H9 (cell line): ENCODE measurements around the gene CLCN5. TPM values are rescaled to one million over a fixed set of nuclear protein-coding genes. Genes with fewer than 3 reads are reported as not detected.

ENCODE experiments used
- DNase-seq: peaks from one replicate; pipeline ENCODE4 v3.0.0-alpha.2; 2017
- H2AFZ ChIP-seq: one replicate; pipeline ENCODE4 v1.6.1; 2013; ENCODE audit warnings: mild to moderate bottlenecking, low read length, control low read depth, moderate library complexity
- H2AK5ac ChIP-seq: 2 replicates; pipeline ENCODE4 v1.6.1; 2013; ENCODE audit warnings: low read length, control low read depth, mixed read lengths; ENCODE audit not compliant: insufficient read length
- H2BK120ac ChIP-seq: one replicate; pipeline ENCODE4 v1.6.1; 2013; ENCODE audit warnings: low read depth, mild to moderate bottlenecking, low read length, control low read depth, inconsistent platforms; ENCODE audit not compliant: poor library complexity, severe bottlenecking
- H2BK12ac ChIP-seq: 2 replicates; pipeline ENCODE4 v1.6.1; 2013; ENCODE audit warnings: low read length, control low read depth, mixed read lengths, low read depth; ENCODE audit not compliant: insufficient read length
- H2BK15ac ChIP-seq: 2 replicates; pipeline ENCODE4 v1.6.1; 2013; ENCODE audit warnings: low read depth, low read length, control low read depth
- H2BK20ac ChIP-seq: one replicate; pipeline ENCODE4 v1.6.1; 2013; ENCODE audit warnings: low read depth, mild to moderate bottlenecking, low read length, control low read depth, inconsistent platforms; ENCODE audit not compliant: poor library complexity, severe bottlenecking
- H2BK5ac ChIP-seq: 2 replicates; pipeline ENCODE4 v1.6.1; 2013; ENCODE audit warnings: low read length, control low read depth, mixed read lengths; ENCODE audit not compliant: insufficient read length
- H3K14ac ChIP-seq: 2 replicates; pipeline ENCODE4 v1.6.1; 2013; ENCODE audit warnings: low read length, control low read depth; ENCODE audit not compliant: insufficient read depth
- H3K18ac ChIP-seq: 2 replicates; pipeline ENCODE4 v1.6.1; 2013; ENCODE audit warnings: low read depth, mild to moderate bottlenecking, mixed read lengths, low read length, control low read depth; ENCODE audit not compliant: insufficient read length
- H3K23ac ChIP-seq: 2 replicates; pipeline ENCODE4 v1.6.1; 2013; ENCODE audit warnings: low read length, control low read depth, mixed read lengths, low read depth; ENCODE audit not compliant: insufficient read length
- H3K23me2 ChIP-seq: 2 replicates; pipeline ENCODE4 v1.6.1; 2013; ENCODE audit warnings: low read depth, mild to moderate bottlenecking, mixed read lengths, low read length, control low read depth; ENCODE audit not compliant: insufficient read length, poor library complexity, severe bottlenecking
- H3K27ac ChIP-seq: 2 replicates; pipeline ENCODE4 v1.5.1; 2013; ENCODE audit warnings: low read length, control low read depth, mixed read lengths, low read depth; ENCODE audit not compliant: insufficient read length
- H3K27me3 ChIP-seq: 2 replicates; pipeline ENCODE4 v1.6.1; 2013; ENCODE audit warnings: low read length, control low read depth, inconsistent platforms; ENCODE audit not compliant: insufficient read depth
- H3K4ac ChIP-seq: 2 replicates; pipeline ENCODE4 v1.6.1; 2013; ENCODE audit warnings: low read depth, mild to moderate bottlenecking, control low read depth, inconsistent platforms, low read length, moderate library complexity
- H3K4me1 ChIP-seq: 2 replicates; pipeline ENCODE4 v1.6.1; 2013; ENCODE audit warnings: low read length, control low read depth, inconsistent platforms; ENCODE audit not compliant: insufficient read depth
- H3K4me2 ChIP-seq: 2 replicates; pipeline ENCODE4 v1.6.1; 2013; ENCODE audit warnings: low read length, control low read depth, mixed read lengths; ENCODE audit not compliant: insufficient read length, insufficient read depth
- H3K56ac ChIP-seq: 2 replicates; pipeline ENCODE4 v1.6.1; 2013; ENCODE audit warnings: low read depth, mild to moderate bottlenecking, mixed read lengths, low read length, control low read depth; ENCODE audit not compliant: insufficient read length
- H3K79me1 ChIP-seq: 2 replicates; pipeline ENCODE4 v1.6.1; 2013; ENCODE audit warnings: low read depth, mild to moderate bottlenecking, moderate library complexity, low read length, control low read depth, inconsistent platforms; ENCODE audit not compliant: insufficient read depth, poor library complexity, severe bottlenecking
- H3K79me2 ChIP-seq: 2 replicates; pipeline ENCODE4 v1.6.1; 2013; ENCODE audit warnings: low read length, control low read depth, inconsistent platforms; ENCODE audit not compliant: insufficient read depth
- H3K9ac ChIP-seq: 2 replicates; pipeline ENCODE4 v1.6.1; 2013; ENCODE audit warnings: low read length, control low read depth, mixed read lengths; ENCODE audit not compliant: insufficient read length; ENCODE audit errors: extremely low read depth
- H3K9me3 ChIP-seq: one replicate; pipeline ENCODE4 v1.6.1; 2013; ENCODE audit warnings: low read depth, low read length, inconsistent platforms; ENCODE audit not compliant: control insufficient read depth
- H3T11ph ChIP-seq: one replicate; pipeline ENCODE4 v1.6.1; 2013; ENCODE audit warnings: mild to moderate bottlenecking, low read length, control low read depth, inconsistent platforms
- H4K20me1 ChIP-seq: one replicate; pipeline ENCODE4 v1.6.1; 2013; ENCODE audit not compliant: control insufficient read depth, insufficient read length, insufficient read depth
- H4K5ac ChIP-seq: 2 replicates; pipeline ENCODE4 v1.6.1; 2013; ENCODE audit warnings: low read depth, mild to moderate bottlenecking, mixed read lengths, low read length, control low read depth; ENCODE audit not compliant: insufficient read length
- H4K8ac ChIP-seq: replicated peaks from 2 replicates; pipeline ENCODE4 v1.6.1; 2013; ENCODE audit warnings: low read length, control low read depth, mixed read lengths, low read depth; ENCODE audit not compliant: insufficient read length
- H4K91ac ChIP-seq: 2 replicates; pipeline ENCODE4 v1.6.1; 2013; ENCODE audit warnings: low read depth, mild to moderate bottlenecking, moderate library complexity, mixed read lengths, low read length, control low read depth; ENCODE audit not compliant: insufficient read length
- H3K27ac Mint-ChIP-seq, 3 experiments: 2 replicates in 2 of 3; 3 replicates in 1 of 3; pipeline ENCODE4 v1.8.0; 2020 to 2021; ENCODE audit warnings: mixed read lengths in 3 of 3, mild to moderate bottlenecking in 1 of 3, moderate library complexity in 1 of 3
- H3K27me3 Mint-ChIP-seq: 2 replicates; pipeline ENCODE4 v1.8.0; 2021; ENCODE audit warnings: low read depth, mild to moderate bottlenecking, moderate library complexity, mixed read lengths
- H3K36me3 Mint-ChIP-seq, 3 experiments: 2 replicates in 2 of 3; 3 replicates in 1 of 3; pipeline ENCODE4 v1.8.0; 2020 to 2021; ENCODE audit warnings: low read depth in 3 of 3, mixed read lengths in 3 of 3; ENCODE audit not compliant: insufficient read depth in 1 of 3
- H3K4me1 Mint-ChIP-seq, 2 experiments: 2 replicates each; pipeline ENCODE4 v1.8.0; 2020; ENCODE audit warnings: mixed read lengths in 2 of 2
- H3K4me3 Mint-ChIP-seq, 2 experiments: 2 replicates in 1 of 2; 3 replicates in 1 of 2; pipeline ENCODE4 v1.8.0; 2020 to 2021; ENCODE audit warnings: mild to moderate bottlenecking in 2 of 2, mixed read lengths in 2 of 2, moderate library complexity in 1 of 2
- H3K9me3 Mint-ChIP-seq, 2 experiments: 2 replicates in 1 of 2; 3 replicates in 1 of 2; pipeline ENCODE4 v1.8.0; 2020; ENCODE audit warnings: mild to moderate bottlenecking in 2 of 2, mixed read lengths in 2 of 2, moderate library complexity in 1 of 2
- total RNA-seq: library from RNA; stranded (reverse); gene quantifications from 2 replicates; pipeline ENCODE4 v1.2.1, GENCODE V29; 2021
- TF ChIP-seq, protein P1 (sequence below): fragments of 200-600 bp; sonication (generic); conservative IDR thresholded peaks from 3 replicates; pipeline ENCODE4 v1.8.0; 2021; ENCODE audit warnings: antibody characterized with exemption, mild to moderate bottlenecking

Gene CLCN5
- total RNA-seq, 1 experiment from 2014 or later, result 5.9 TPM

- no peak for DNase-seq
- Histone ChIP-seq H3K27me3 (no peaks in the 10 kb centered on the region), H2BK20ac (no peak overlapping the region), H3K23me2 (no peaks in the 10 kb centered on the region), H3K9me3 (peaks cover 16% of the 10 kb centered on the region), H2AK5ac (no peak overlapping the region), H3K23ac (no peak overlapping the region), H3K79me1 (no peaks in the 10 kb centered on the region), H3K56ac (no peak overlapping the region), H2BK15ac (no peak overlapping the region), H4K20me1 (no peaks in the 10 kb centered on the region), H3K27ac (no peak overlapping the region), H3K4me1 (no peaks in the 10 kb centered on the region), H3K4ac (no peak overlapping the region), H4K91ac (no peak overlapping the region), H4K8ac (no peak overlapping the region), H4K5ac (no peak overlapping the region), H3K79me2 (no peaks in the 10 kb centered on the region), H3T11ph (no peak overlapping the region), H3K14ac (no peak overlapping the region), H3K9ac (no peak overlapping the region), H3K18ac (no peak overlapping the region), H3K4me2 (no peak overlapping the region), H2AFZ (no peak overlapping the region), H2BK120ac (no peak overlapping the region), H2BK5ac (no peak overlapping the region), H2BK12ac (no peak overlapping the region)
- peaks cover 3 to 16% (median 13%) of the 10 kb centered on the region in 3 experiments; a peak in 6 of 7 replicates for H3K36me3 Mint-ChIP-seq
- peaks cover 23% of the 10 kb centered on the region for H3K27me3 Mint-ChIP-seq
- TF ChIP-seq, protein P1, sequence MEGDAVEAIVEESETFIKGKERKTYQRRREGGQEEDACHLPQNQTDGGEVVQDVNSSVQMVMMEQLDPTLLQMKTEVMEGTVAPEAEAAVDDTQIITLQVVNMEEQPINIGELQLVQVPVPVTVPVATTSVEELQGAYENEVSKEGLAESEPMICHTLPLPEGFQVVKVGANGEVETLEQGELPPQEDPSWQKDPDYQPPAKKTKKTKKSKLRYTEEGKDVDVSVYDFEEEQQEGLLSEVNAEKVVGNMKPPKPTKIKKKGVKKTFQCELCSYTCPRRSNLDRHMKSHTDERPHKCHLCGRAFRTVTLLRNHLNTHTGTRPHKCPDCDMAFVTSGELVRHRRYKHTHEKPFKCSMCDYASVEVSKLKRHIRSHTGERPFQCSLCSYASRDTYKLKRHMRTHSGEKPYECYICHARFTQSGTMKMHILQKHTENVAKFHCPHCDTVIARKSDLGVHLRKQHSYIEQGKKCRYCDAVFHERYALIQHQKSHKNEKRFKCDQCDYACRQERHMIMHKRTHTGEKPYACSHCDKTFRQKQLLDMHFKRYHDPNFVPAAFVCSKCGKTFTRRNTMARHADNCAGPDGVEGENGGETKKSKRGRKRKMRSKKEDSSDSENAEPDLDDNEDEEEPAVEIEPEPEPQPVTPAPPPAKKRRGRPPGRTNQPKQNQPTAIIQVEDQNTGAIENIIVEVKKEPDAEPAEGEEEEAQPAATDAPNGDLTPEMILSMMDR, result no peak
- peaks cover 62 to 67% of the 10 kb centered on the region in 2 experiments for H3K9me3 Mint-ChIP-seq
- no peaks in the 10 kb centered on the region for H3K4me1 Mint-ChIP-seq
- no peak overlapping the region for H3K27ac Mint-ChIP-seq
- no peak overlapping the region for H3K4me3 Mint-ChIP-seq
Observed at GRCh38 chrX:49901048-49901447, 21.3 kb upstream of the CLCN5 start.
